WTC11 (cell line): ENCODE measurements around the gene PDZD2. TPM values are rescaled to one million over a fixed set of nuclear protein-coding genes. Genes with fewer than 3 reads are reported as not detected.

Source experiments
- ATAC-seq: fragments of 200-7000 bp; cut with Tn5 transposase; 2 replicates; pipeline ENCODE4 v1.10.0; 2021; ENCODE audit warnings: mild to moderate bottlenecking, moderate library complexity
- CTCF ChIA-PET: fragments of 300-600 bp; sonication (Branson Sonifier 250); formaldehyde crosslinking; loops from one replicate; lab custom pipeline; 2021; ENCODE audit warnings: antibody characterized with exemption; lab: Charles Lee
- POLR2A ChIA-PET: fragments of 350-600 bp; sonication (Branson Sonifier 250); formaldehyde crosslinking; loops from one replicate; lab custom pipeline; 2021; ENCODE audit warnings: antibody characterized with exemption; lab: Charles Lee
- DNase-seq: peaks from one replicate; pipeline ENCODE4 v3.0.0; 2021; ENCODE audit warnings: low spot score
- H3K27ac Mint-ChIP-seq: 2 replicates; pipeline ENCODE4 v1.8.0; 2021; ENCODE audit warnings: mixed read lengths
- H3K27me3 Mint-ChIP-seq: 2 replicates; pipeline ENCODE4 v1.8.0; 2021; ENCODE audit warnings: low read depth, mild to moderate bottlenecking, moderate library complexity, mixed read lengths
- H3K36me3 Mint-ChIP-seq: 2 replicates; pipeline ENCODE4 v1.8.0; 2021; ENCODE audit warnings: mixed read lengths
- H3K4me1 Mint-ChIP-seq: 2 replicates; pipeline ENCODE4 v1.8.0; 2022; ENCODE audit warnings: mixed read lengths
- H3K4me3 Mint-ChIP-seq: 2 replicates; pipeline ENCODE4 v1.8.0; 2021; ENCODE audit warnings: mild to moderate bottlenecking, moderate library complexity, mixed read lengths
- H3K9me3 Mint-ChIP-seq: 2 replicates; pipeline ENCODE4 v1.8.0; 2021; ENCODE audit warnings: mixed read lengths
- AR ChIP-seq: fragments of 250-450 bp; sonication (Bioruptor Pico); IDR thresholded peaks from 2 replicates; pipeline ENCODE4 v1.9.0; 2021; ENCODE audit warnings: mild to moderate bottlenecking
- ATF2 ChIP-seq: sonication (generic); formaldehyde crosslinking; IDR thresholded peaks from 2 replicates; pipeline ENCODE4 v1.8.1; 2022; ENCODE audit warnings: low read depth, missing genetic modification reagents, borderline replicate concordance
- CTCF ChIP-seq: fragments of 200-600 bp; IDR thresholded peaks from 2 replicates; pipeline ENCODE4 v1.8.0; 2022; ENCODE audit warnings: antibody characterized with exemption
- E2F1 ChIP-seq: sonication (generic); formaldehyde crosslinking; IDR thresholded peaks from 2 replicates; pipeline ENCODE4 v1.8.0; 2022; ENCODE audit warnings: mild to moderate bottlenecking, missing genetic modification reagents
- HMGA2 ChIP-seq: fragments of 250-450 bp; sonication (Bioruptor Pico); IDR thresholded peaks from 2 replicates; pipeline ENCODE4 v1.4.0; 2021; ENCODE audit warnings: mild to moderate bottlenecking, moderate library complexity
- MAX ChIP-seq: sonication (generic); formaldehyde crosslinking; IDR thresholded peaks from 2 replicates; pipeline ENCODE4 v1.8.0; 2022; ENCODE audit warnings: mild to moderate bottlenecking, missing genetic modification reagents
- MYBL2 ChIP-seq: sonication (generic); formaldehyde crosslinking; IDR thresholded peaks from 2 replicates; pipeline ENCODE4 v1.8.1; 2023; ENCODE audit warnings: mild to moderate bottlenecking, moderate library complexity, missing genetic modification reagents
- NFE2L1 ChIP-seq: sonication (generic); formaldehyde crosslinking; IDR thresholded peaks from 2 replicates; pipeline ENCODE4 v1.8.1; 2023; ENCODE audit warnings: missing genetic modification reagents
- RELA ChIP-seq: sonication (generic); formaldehyde crosslinking; IDR thresholded peaks from 2 replicates; pipeline ENCODE4 v1.8.1; 2022; ENCODE audit warnings: missing genetic modification reagents, mild to moderate bottlenecking, borderline replicate concordance
- RORB ChIP-seq: fragments of 250-450 bp; sonication (Bioruptor Pico); IDR thresholded peaks from 2 replicates; pipeline ENCODE4 v1.9.0; 2021; ENCODE audit warnings: mild to moderate bottlenecking
- TCF7 ChIP-seq: sonication (generic); formaldehyde crosslinking; IDR thresholded peaks from 2 replicates; pipeline ENCODE4 v1.8.0; 2022; ENCODE audit warnings: mild to moderate bottlenecking, low read depth, missing genetic modification reagents, moderate library complexity
- TEAD1 ChIP-seq: sonication (generic); formaldehyde crosslinking; IDR thresholded peaks from 2 replicates; pipeline ENCODE4 v1.8.0; 2022; ENCODE audit warnings: mild to moderate bottlenecking, missing genetic modification reagents
- ZMAT4 ChIP-seq: fragments of 250-450 bp; sonication (Bioruptor Pico); IDR thresholded peaks from 2 replicates; pipeline ENCODE4 v1.9.0; 2021; ENCODE audit warnings: mild to moderate bottlenecking
- ZNF532 ChIP-seq: fragments of 250-450 bp; sonication (Bioruptor Pico); IDR thresholded peaks from 2 replicates; pipeline ENCODE4 v1.9.0; 2021; ENCODE audit warnings: mild to moderate bottlenecking, borderline replicate concordance
- total RNA-seq: library from RNA; stranded (reverse); gene quantifications from 3 replicates; pipeline ENCODE4 v1.2.3, GENCODE V29; 2021

PDZD2 gene
- total RNA-seq, 1 experiment from 2014 or later = 11.4 TPM

GRCh38 chr5:32151198-32151597, 512.3 kb downstream of the PDZD2 start (continued):
- TF ChIP-seq ZNF532 (CRISPR knock-in tag) (no peak), MAX (CRISPR knock-in tag) (no peak), NFE2L1 (CRISPR knock-in tag) (no peak), MYBL2 (no peak)

GRCh38 chr5:32153723-32154122, 514.8 kb downstream of the PDZD2 start:
- ChIA-PET POLR2A (no interaction called here), CTCF (no interaction called here)
- H3K27ac Mint-ChIP-seq = 0 out of 2 replicates have a peak overlapping the region, but pooled peaks have one; percentile 11
- H3K27me3 Mint-ChIP-seq = no peaks in the 10 kb centered on the region
- no peak for DNase-seq
- TF ChIP-seq TCF7 (CRISPR knock-in tag) (no peak), HMGA2 (CRISPR knock-in tag) (no peak), RORB (CRISPR knock-in tag) (no peak), CTCF (no peak)
- no peaks in the 10 kb centered on the region for H3K9me3 Mint-ChIP-seq
- H3K4me1 Mint-ChIP-seq = peaks cover 6% of the 10 kb centered on the region
- H3K4me3 Mint-ChIP-seq = no peak overlapping the region
- peaks cover 6% of the 10 kb centered on the region for H3K36me3 Mint-ChIP-seq
- no peak for ATAC-seq

- TF ChIP-seq E2F1 (CRISPR knock-in tag) = no peak
- ATAC-seq (no peak), DNase-seq (no peak)
- Mint-ChIP-seq H3K9me3 (no peaks in the 10 kb centered on the region), H3K27ac (no peak overlapping the region), H3K4me3 (no peak overlapping the region), H3K27me3 (no peaks in the 10 kb centered on the region), H3K4me1 (0 out of 2 replicates have a peak, but pooled peaks cover 2% of the 10 kb centered on the region), H3K36me3 (peaks cover 2% of the 10 kb centered on the region; the same call in 1 of the 2 replicates)
- ChIA-PET CTCF (no interaction called here), POLR2A (no interaction called here)
These were observed 516.3 kb downstream of the PDZD2 start for GRCh38 chr5:32155211-32155610.

- Mint-ChIP-seq H3K27me3 (no peaks in the 10 kb centered on the region), H3K9me3 (no peaks in the 10 kb centered on the region)
- peak; percentile 70 for ATAC-seq
- TF ChIP-seq ZMAT4 (CRISPR knock-in tag) (no peak), TEAD1 (no peak), ATF2 (no peak), AR (CRISPR knock-in tag) (no peak), MYBL2 (no peak), HMGA2 (CRISPR knock-in tag) (no peak), RELA (CRISPR knock-in tag) (no peak)
- TF ChIP-seq, all 79 proteins: peak for 0
- Mint-ChIP-seq H3K4me3 (no peak overlapping the region), H3K27ac (no peak overlapping the region), H3K36me3 (peaks cover 8% of the 10 kb centered on the region), H3K4me1 (peaks cover 2% of the 10 kb centered on the region; the same call in 1 of the 2 replicates)
- ChIA-PET CTCF (no interaction called here), POLR2A (no interaction called here)
- peak; percentile 69 for DNase-seq
These were observed 517.7 kb downstream of the PDZD2 start for GRCh38 chr5:32156635-32157034.
